NT2/D1 (cell line): ENCODE data around the gene GHRHR.

ENCODE experiments used
- SUZ12 ChIP-seq: IDR thresholded peaks from 2 replicates; pipeline ENCODE4 v1.6.1; 2011; ENCODE audit not compliant: insufficient read length, insufficient read depth; ENCODE audit errors: extremely low read depth
- YY1 ChIP-seq: IDR thresholded peaks from 2 replicates; pipeline ENCODE4 v1.6.1; 2011; ENCODE audit not compliant: insufficient read length, insufficient read depth
- ZNF274 ChIP-seq: IDR thresholded peaks from 2 replicates; pipeline ENCODE4 v1.6.1; 2011; ENCODE audit warnings: mild to moderate bottlenecking, low read depth, low read length

DNA sequence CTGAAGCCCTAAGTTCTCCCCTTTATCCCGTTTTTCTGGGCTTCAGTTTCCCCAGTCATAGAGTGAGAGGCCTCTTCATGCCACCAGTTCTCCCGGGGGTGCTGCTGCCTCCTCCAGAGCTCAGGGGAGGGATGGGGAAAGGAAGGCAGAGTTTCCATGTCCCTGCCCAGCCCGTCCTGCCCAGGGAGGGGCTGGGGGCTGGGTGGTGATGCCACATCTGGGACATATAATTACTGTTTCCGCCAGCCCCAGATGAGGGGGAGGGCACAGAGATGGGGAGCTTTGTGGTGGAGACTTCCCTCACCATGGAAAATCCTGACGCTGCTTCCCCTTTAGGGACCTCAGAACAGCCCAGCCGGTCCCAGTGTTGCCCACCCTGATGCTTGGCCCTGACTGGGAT lies 48.0 kb upstream of the GHRHR start:
- TF ChIP-seq YY1 (no peak), ZNF274 (no peak), SUZ12 (no peak)
